Stimulated activated CD4-positive, alpha-beta T cell treated with anti-CD3 and anti-CD28 coated beads, Interleukin-4, amount 100 ng/mL, for 48 hours (primary cell): ENCODE data around the gene CFI.
"Not testable (repeated sequence)": the region's sequence is repeated elsewhere in the genome, so short reads cannot be mapped to it uniquely, and the experiment has no call there.

Source experiments
- DNase-seq, 2 donors: peaks; one replicate each; pipeline ENCODE4 v3.0.0-alpha.2; 2020; ENCODE audit warnings: low read depth in 2 of 2

The CFI gene

DNA sequence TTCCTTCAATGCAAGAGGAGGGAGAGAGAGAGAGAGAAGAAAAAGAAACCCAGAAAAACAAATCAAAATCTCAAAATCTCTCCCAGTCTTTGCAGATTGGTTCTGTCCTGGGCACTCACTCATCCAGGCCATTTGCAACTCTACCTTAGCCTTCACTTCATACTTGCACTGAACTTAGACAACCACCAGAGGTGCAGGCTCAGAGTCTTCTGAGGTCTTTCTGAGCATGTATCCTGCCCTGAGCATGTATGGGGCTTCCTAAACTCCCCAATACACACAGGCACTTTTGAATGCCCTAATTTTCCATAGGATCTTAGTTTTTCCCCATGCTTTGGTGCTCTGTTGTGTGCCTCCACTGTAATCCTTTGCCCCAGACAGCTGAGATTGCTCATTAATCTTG lies 2.9 kb downstream of the CFI start:
- no peak for DNase-seq

DNA sequence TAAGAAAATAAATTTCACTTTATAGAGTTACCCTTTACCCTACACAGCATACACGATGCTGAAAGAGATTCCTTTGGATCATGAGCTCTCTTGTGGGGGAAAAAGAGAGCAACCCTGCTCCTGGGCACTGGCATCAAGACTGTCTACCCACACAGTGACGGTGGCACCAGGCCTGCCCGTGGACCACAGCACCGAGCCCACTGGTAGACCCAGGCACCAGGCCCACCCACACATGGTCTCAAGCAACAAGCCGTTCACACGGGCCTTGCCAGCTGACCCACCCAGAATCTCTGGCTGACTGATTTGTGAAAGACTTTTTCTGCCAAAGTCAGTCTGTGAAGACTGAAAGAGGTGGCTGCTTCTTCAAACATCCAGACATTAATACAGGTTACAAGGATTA lies 6.7 kb downstream of the CFI start:
- no peak for DNase-seq

DNA sequence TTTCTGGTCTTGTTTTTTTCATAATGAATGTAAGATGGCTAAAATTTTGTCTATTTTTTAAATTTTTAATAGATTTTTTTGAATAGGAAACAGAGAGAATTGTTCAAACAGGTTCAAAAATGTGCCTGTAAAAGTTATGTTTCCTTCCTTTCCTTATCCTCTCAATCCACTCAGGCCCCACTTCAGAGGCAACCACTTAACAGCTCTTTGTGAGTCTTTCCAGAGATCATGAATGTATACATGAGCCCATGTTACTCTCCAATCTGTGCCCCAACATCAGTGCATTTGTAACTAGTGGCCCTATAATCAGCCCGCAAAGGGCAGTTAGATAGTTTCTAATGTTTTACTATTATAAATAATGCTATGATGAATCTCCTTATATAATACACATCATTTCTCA lies 14.0 kb downstream of the CFI start:
- DNase-seq = no peak

DNA sequence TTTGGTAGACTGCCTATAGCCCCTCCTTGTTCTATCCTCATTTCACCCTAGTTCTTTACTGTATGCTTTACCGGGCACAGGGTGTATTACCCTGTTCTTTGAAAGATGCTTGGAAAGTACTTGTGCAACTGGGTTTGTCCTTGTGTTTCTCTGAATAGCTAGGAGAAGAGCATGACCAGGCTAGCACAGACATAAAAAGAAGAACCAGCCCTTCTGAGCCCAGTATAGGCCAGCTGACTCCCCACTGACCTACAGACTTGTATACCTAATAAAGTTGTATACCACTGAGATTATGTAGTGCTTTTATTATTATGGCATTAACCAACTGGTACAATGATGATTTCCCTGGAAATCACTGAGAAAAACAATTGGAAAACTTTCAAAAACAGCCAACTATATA lies 15.0 kb downstream of the CFI start:
- no peak for DNase-seq

DNA sequence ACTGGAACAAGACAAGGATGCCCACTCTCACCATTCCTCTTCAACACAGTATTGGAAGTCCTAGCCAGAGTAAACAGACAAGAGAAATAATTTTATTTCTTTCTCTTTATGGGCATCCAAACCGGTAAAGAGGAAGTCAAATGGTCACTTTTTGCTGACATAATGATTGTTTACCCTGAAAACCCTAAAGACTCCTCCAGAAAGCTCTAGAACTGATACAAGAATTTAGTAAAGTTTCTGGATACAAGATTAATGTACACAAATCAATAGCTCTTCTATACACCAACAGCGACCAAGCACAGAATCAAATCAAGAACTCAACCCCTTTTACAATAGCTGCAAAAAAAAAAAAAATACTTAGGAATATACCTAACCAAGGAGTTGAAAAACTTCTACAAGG lies 19.7 kb downstream of the CFI start:
- not testable (repeated sequence) for DNase-seq

DNA sequence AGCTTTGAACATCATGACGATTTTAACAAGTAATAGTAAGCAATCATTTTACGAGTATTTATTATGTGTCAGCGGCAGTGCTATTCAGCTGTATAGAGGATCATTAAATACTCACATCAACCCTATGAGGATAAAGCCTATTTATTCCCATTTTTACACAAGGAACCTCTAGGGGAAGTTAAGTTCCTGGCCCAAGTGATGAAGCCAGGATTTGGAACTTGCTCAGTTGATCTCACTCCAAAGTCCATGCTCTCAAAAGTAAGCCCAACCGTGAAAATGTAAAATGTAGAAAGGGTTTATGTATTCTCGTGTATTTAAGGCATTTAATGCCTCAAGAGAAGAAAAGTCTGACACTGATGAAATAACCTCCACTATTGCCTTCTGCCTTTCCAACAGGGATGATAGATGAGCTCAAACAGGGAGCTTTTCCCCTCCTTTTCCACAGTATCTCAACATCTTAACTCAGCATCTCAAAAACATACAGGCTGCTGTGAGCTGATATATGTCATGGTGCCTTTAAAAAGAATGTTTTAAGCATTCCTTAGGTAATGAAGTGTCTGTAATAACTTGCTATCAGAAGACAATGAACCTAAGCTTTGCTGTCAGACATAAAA lies 36.9 kb downstream of the CFI start:
- DNase-seq = no peak

DNA sequence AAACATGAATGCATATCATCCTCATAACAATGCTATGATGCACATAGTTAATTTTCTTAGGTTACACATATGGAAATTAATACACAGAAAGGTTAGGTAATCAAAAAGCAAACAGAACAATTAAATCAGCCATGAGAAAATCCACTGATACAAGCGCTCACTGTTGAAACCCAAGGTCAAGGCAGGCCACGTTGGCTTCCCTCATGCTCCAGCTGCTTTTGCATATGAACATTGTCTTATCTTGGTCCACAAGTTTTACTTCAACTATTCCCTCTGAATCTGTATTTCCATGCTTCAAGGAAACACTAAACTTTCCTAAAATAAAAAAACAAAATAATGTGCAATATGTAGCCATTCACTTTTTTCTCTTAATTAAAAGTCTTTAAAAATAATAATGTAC lies 37.4 kb downstream of the CFI start:
- no peak for DNase-seq

DNA sequence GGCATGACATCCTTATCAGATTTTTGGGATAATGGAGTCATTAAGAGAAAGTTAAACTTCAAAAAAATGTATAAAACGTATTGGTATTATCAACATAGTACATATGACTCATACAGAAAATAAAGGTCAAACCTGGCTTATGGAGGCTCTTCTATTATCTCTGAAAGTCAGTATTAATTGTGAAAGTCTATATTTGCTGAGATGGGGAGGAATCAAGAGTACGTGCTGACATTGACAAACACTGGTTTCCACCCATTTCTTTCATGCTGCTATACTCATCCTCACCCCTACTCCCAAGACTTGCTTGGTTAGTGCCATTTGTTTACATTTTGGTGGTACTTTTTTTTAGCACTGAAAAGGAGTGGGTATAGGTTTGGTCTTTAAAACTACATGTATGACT lies 41.1 kb downstream of the CFI start:
- DNase-seq = no peak

DNA sequence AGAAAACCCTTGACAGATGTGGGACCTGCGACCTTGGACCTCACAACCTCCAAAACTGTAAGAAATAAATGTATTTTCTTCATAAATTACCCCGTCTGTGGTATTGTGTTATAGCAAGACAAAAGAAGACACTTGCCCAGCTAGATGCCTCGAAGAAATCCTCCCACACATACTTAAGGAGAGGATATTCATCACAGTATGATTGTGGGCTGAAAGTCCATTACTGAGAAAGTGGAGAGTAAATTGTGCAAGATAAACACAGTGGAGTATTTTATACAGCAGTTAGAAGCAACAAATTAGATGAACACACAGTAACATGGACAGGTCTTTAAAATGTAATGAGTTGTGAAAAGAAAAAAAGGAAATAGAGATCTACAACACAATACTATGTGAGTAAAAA lies 46.1 kb downstream of the CFI start:
- no peak for DNase-seq

DNA sequence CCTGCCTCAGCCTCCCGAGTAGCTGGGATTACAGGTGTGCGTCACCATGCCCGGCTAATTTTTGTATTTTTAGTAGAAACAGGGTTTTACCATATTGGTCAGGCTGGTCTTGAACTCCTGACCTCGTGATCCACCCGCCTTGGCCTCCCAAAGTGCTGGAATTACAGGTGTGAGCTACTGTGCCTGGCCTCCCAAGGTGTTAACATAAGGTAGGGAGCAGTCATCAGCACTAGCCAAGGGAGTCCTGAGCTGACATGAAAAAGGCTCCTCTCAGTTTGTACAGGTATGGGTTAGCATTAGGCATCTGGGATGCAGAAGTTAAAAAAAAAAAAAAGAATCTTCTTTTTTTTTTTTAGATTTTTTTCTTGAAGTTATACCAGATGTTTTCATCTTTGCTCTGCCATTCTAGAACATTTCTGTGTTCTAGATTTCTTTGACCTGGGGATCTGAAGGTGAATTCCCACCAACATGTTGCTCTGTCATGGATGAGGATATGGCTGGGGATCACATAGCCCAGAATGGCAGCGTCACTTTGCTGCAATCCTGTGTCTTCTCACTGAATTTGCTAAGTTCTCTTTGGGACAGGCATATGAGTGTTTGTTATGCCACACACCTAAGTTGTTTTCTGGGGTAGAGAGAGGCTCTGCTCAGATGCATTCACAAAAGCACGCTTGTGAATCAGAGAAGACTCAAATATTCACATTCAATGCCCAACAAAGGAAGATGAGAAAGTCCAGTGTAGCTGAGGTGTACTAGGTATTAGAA lies 47.5 kb downstream of the CFI start:
- no peak for DNase-seq

DNA sequence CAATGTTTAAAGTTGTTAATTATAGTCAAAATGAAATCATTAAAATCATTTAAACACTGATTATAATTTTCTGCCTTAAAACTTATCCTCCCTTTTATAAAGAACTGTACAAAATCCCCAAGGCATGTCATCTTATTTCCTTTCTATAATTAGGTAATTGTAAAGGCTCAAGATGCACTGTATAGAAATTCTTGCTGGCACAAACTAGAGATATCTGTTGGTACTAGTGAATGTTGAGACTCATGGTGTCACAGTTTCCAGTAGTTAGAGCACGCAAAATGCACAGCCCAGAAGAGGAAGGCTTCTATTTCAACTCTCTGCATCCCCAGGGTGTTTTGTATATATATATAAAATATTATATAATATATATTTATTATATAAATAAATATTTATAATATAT lies 49.3 kb downstream of the CFI start:
- no peak for DNase-seq

DNA sequence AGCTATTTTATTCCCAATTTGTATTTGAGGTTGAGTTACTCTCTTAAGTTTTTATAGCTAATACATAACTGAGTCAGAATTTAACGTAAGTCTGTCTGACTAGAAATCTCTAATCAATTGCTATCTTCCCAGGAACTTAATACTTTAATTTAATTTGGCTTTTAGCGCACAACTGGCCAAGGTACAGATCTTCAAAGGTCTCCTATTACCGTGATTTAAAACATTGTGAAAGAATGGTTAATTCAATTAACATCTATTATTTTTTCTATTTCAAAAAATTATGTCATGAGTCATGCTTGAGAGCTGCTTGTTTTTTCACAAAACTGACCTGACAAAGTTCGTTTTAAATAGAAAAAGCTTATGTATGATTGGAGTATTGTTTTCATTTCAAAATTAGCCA lies 49.9 kb downstream of the CFI start:
- no peak for DNase-seq

DNA sequence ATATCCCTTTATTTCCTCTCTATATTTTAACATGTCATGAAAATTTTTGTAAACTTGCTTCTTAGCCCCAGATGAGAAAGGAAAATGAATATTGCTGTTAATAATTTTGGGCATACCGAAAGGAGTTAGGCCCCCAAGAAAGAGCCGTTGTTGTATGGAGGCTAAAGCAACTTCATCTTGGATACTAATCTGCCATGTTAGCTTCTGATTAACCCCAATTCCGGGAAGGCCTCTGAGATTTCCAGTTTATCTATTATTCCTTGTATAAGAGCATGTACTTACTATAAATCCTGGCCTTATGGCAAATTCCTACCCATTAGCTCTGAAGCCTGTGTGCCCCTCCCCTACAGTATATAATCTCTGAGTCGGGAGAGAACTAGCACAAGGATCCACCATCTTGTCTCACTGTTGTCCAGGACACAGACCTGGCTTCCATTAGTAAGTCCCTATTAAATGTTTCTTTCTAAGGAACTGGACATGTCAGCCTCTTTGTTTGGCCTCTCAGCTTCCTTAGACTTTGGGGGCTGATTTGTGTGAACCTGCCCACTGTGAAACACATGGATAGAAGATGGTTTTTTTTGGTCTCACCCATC lies 51.1 kb downstream of the CFI start:
- no peak for DNase-seq

DNA sequence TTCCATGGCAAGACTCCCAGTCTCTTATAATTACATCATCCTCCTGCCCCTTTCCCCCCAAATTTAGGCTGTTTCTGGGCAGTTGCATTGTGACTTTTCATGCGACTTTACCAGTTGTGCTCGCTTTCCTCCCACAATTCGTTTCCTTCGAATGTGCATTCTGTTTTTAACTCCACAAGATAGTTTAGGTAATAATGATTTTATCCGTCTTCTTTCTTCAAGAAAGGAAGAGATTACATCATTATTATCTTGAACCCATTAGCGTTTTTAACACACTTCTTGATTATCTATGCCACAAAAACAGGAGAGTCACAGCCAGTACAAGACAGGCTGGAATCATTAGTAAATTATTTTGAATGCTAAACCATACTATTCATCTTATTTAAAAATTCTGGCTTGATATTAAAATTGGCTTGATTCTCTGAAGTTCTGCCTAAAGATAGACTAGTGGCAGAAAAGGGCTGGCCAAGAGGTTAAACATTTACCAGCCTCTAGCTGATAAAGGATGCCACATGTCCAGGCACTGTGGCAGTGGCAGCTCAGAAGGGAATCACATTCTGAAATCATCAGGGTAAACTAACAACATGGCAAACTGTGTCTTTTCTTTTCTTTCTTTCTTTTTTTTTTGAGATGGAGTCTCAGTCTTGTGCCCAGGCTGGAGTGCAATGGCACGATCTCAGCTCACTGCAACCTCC lies 52.3 kb downstream of the CFI start:
- no peak for DNase-seq

DNA sequence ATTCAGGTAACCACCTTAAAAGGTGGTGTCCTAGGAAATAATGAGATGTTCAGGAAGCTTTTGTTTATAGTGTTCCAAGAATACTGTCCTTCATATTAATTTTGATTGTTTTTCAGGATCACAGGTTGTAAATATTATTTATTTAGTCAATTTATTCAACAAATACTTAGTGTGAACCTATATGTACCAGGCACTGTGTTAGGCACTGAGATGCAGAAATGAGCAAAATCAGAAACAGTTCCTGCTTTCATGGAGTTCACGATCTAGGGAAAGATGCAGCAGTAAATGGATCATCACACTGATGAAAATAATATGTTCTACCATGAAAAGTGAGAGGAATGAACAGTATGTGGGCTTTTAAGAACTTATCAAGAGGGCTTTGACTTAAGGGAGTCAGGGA lies 53.7 kb downstream of the CFI start:
- DNase-seq = no peak

DNA sequence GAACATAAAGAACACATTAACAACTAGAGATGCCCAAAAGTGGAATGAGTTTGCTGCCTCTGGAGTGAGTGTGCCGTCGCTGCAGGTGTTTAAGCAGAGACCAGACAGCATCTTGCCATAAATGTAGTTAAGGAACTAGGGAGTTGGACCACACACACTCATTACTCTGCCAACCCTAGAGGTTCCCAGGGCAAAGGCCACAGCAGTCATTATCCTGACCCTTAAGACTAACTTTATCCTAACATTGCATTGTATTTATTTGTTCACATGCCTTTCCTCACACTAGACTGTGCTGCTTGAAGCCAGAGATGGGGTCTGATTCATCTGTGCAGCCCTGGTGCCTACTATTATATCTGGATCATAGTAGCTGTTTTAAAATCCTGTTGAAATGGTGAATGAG lies 55.1 kb downstream of the CFI start:
- DNase-seq = no peak

DNA sequence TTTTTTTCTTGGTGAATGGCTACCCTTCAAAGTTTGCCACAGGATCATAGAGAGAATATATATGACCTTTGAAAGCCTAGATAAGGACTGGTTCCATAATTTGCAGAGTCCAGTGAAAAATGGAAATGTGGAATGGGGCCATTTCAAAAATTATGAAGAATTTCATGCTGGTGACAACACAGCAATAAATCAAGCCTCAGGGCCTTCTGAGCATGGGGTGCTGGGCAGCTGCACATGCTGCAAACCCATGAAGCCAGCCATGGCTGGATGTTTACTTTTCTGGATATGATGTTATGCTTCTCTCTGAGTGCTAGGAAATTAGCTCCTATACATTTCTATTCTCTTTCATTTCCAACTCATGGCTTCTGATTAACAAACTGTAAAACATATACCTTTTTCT lies 56.0 kb downstream of the CFI start:
- no peak for DNase-seq

DNA sequence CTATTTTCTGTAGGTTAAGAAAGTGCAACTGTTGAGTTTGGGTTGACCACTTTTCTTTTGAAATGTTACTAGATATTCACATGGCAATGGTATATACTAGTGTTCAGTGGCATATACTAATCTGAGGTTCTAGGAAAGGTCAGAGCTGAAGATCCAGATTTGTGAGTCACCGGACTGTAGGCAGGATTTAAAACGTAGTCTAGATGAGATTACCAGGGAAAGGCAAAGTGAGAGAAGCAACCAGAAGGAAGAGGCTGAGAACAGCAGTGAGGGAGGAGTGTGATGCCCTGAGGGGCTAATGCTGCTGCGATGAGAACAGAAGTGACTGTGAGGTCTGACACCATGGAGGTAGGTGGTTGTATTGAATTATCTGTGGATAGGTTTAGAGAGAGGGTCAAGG lies 62.3 kb downstream of the CFI start:
- no peak for DNase-seq

DNA sequence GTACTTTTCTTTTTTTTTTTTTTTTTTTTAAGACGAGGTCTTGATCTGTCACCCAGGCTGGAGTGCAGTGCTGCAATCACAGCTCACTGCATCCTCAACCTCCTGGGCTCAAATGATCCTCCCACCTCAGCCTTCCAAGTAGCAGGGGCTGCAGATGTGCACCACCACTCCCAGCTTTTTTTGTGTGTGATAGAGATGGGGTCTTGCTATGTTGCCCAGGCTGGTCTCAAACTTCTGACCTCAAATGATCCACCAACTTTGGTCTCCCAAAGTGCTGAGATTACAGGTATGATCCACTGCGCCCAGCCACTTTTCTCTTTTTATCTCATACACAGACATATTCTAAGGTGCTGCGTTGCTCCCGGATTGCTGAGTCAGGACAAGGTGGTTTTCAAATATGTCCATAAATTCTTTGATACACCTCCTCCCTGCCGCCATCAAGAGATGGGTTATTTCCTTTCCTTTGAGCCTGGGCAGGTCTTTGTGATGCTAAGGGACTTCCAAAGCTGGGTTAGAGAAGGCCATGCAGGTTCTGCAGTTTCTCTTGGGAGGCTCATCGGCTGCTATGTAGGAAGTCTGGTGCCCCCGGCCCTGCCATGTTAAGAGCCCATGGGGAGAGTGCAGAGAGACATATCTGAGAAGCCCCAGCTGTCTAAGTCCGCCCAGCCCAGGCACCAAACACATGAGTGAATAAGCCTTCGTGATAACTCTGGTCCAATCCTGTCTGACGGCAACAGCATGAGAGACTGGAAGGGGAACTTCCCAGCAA lies 63.5 kb downstream of the CFI start:
- no peak for DNase-seq

DNA sequence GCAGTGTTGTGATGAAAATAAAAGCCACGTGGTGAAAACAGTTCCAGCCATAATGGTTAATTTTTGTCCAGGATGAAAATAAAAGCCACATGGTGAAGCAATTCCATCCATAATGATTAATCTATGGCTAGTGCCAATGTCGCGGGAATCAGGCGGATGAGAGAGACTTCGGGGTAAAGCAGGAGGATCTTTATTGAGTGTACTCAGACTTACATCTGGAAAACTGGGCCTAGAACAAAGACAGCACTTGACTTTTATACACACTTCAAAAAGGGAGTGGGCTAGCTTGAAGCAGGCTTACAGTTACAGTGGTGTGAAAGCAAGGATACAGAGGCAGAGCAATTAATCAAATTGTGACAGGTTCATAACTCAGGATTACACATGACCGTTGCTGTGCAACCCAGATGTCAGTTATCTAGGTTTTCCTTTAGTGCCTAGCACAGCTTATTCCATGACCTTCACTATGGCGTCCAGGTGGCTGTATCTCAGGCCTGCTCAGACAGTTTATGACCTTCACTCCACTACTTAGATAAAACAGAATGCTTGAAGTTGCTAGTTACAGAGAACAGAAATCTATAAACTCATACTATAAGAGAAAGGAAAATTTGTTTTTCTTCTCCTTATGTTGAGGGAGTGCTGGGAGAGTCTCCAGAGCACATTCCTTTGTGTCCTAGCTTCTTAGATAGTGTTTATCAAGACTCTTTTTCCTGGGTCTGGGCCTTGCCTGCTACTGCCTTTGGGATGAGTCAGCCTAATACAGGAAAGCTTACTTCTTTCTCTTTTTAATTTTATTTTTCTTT lies 66.0 kb downstream of the CFI start:
- no peak for DNase-seq

DNA sequence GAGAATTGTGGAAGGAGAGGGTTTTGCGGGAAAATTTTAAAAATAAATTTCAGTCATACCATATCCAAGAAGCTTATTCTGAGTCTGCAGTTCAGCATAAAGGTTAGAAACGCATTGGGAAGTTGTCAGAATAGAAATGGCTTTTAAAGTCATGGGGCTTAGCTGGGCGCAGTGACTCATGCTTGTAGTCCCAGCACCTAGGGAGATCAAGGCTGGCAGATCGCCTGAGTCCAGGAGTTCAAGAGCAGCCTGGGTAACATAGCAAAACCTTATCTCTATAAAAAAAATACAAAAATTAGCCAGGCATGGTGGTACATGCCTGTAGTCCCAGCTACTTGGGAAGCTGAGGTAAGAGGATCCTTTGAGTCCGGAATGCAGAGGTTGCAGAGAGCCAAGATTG lies 68.1 kb downstream of the CFI start:
- DNase-seq = no peak
